Sigmoid colon (tissue), 7 donors: ENCODE measurements around the gene PRMT7. TPM values are rescaled to one million over a fixed set of nuclear protein-coding genes. Genes with fewer than 3 reads are reported as not detected.

ENCODE experiments used
- DNase-seq: peaks from one replicate; pipeline ENCODE4 v3.0.0-alpha.2; 2019
- H3K27ac ChIP-seq, 4 donors: fragments of 200-600 bp; sonication (generic); one replicate each; pipeline ENCODE4 v1.5.1; 2016 to 2019; ENCODE audit warnings: mild to moderate bottlenecking in 1 of 4
- H3K27me3 ChIP-seq, 3 donors: fragments of 200-600 bp; sonication (generic); one replicate each; pipeline ENCODE4 v1.5.1; 2019; ENCODE audit warnings: mild to moderate bottlenecking in 1 of 3
- H3K36me3 ChIP-seq, 4 donors: fragments of 200-600 bp; sonication (generic); one replicate each; pipeline ENCODE4 v1.5.1; 2016 to 2019
- H3K4me1 ChIP-seq, 4 donors: fragments of 200-600 bp; sonication (generic); one replicate each; pipeline ENCODE4 v1.5.1; 2017 to 2019
- H3K4me3 ChIP-seq, 4 donors: fragments of 200-600 bp; sonication (generic); one replicate each; pipeline ENCODE4 v1.5.1; 2017 to 2019; ENCODE audit warnings: mild to moderate bottlenecking in 2 of 4, moderate library complexity in 1 of 4
- H3K9me3 ChIP-seq, 4 donors: fragments of 200-600 bp in 3 of 4; sonication (generic) in 3 of 4; one replicate each; pipeline versions ENCODE4 v1.5.1 to v1.6.1; 2013 to 2019
- CTCF ChIP-seq, 4 experiments: fragments of 450-650 bp in 3 of 4; fragments of 200-600 bp in 1 of 4; IDR thresholded peaks; one replicate each; pipeline ENCODE4 v1.5.1; 2016 to 2019; ENCODE audit warnings: antibody characterized with exemption in 4 of 4, mild to moderate bottlenecking in 3 of 4, moderate library complexity in 2 of 4
- EP300 ChIP-seq, 4 donors: sonication (generic); formaldehyde crosslinking; IDR thresholded peaks; one replicate each; pipeline ENCODE4 v1.6.1; 2017; ENCODE audit warnings: antibody characterized with exemption in 4 of 4
- POLR2A ChIP-seq, 2 donors: fragments of 450-650 bp; IDR thresholded peaks; one replicate each; pipeline ENCODE4 v1.6.1; 2016; ENCODE audit warnings: antibody characterized with exemption in 2 of 2, mild to moderate bottlenecking in 2 of 2, moderate library complexity in 2 of 2
- POLR2AphosphoS5 ChIP-seq, 4 donors: sonication (generic); formaldehyde crosslinking; IDR thresholded peaks; one replicate each; pipeline ENCODE4 v1.6.1; 2017; ENCODE audit warnings: antibody characterized with exemption in 4 of 4
- WGBS, 2 donors: extraction: QIAGEN DNeasy Blood & Tissue Kit; methylation state at CpG; one replicate each; pipeline ENCODE4 v1.1.7; 2013; 5-methylcytosine and 5-hydroxymethylcytosine counted together
- intact Hi-C: fragments of 100-400 bp; cut with DNase I; formaldehyde crosslinking; loops from one replicate; pipeline ENCODE4 v1.15.1; 2023
- polyA plus RNA-seq, 3 donors: library from polyadenylated mRNA; stranded (reverse); fragments of 200-250 nt; gene quantifications; one replicate each; pipeline ENCODE4 v1.2.3, GENCODE V29; 2013
- total RNA-seq, 4 donors: library from RNA; depleted of rRNA; stranded (reverse); fragments of >200 nt; gene quantifications; one replicate each; pipeline ENCODE4 v1.1.0, GENCODE V29; 2016
- donor health status: healthy with polysubstance abuse.
- donor health status: Bipolar disorder and iron deficiency.
- donor health status: healthy.

PRMT7 gene
- total and polyA plus RNA-seq, 7 donors: 12.0 to 51.0 (median 40.7) TPM

GRCh38 chr16:68384288-68385161 is 73.7 kb downstream of the PRMT7 start:
- DNase-seq: no peak
- no peaks in the 10 kb centered on the region for H3K4me1 ChIP-seq
- H3K9me3 ChIP-seq: no peaks in the 10 kb centered on the region
- 68 to 74% methylated on average over 7 of the region's 7 CpGs for WGBS, 2 donors
- no peak overlapping the region for H3K4me3 ChIP-seq
- no peak overlapping the region for H3K27ac ChIP-seq
- no peak for TF ChIP-seq CTCF (IDR thresholded peaks at IDR 0.05)
- no peak for TF ChIP-seq POLR2AphosphoS5 (IDR thresholded peaks at IDR 0.05)
- TF ChIP-seq POLR2A (IDR thresholded peaks at IDR 0.05): no peak
- no peak for TF ChIP-seq EP300 (IDR thresholded peaks at IDR 0.05)
- intact Hi-C loops: no loop called here
- H3K27me3 ChIP-seq: no peaks in the 10 kb centered on the region
- H3K36me3 ChIP-seq: no peaks in the 10 kb centered on the region

- DNase-seq: no peak
- no peaks in the 10 kb centered on the region for H3K9me3 ChIP-seq
- TF ChIP-seq POLR2A (IDR thresholded peaks at IDR 0.05): no peak
- no peak for TF ChIP-seq CTCF (IDR thresholded peaks at IDR 0.05)
- TF ChIP-seq EP300 (IDR thresholded peaks at IDR 0.05): no peak
- TF ChIP-seq POLR2AphosphoS5 (IDR thresholded peaks at IDR 0.05): no peak
- H3K36me3 ChIP-seq: no peaks in the 10 kb centered on the region
- WGBS, 2 donors: 74 to 76% methylated on average over 6 of the region's 6 CpGs
- H3K27me3 ChIP-seq: no peaks in the 10 kb centered on the region
- no peaks in the 10 kb centered on the region for H3K4me1 ChIP-seq
- H3K4me3 ChIP-seq: no peak overlapping the region
- no peak overlapping the region for H3K27ac ChIP-seq
- intact Hi-C loops: no loop called here
Observed at GRCh38 chr16:68385371-68385770, 74.6 kb downstream of the PRMT7 start.

- Histone ChIP-seq H3K27ac (peak overlapping the region in 1 of 4 donors; percentile 18), H3K36me3 (no peaks in the 10 kb centered on the region), H3K27me3 (no peaks in the 10 kb centered on the region), H3K4me3 (no peak overlapping the region), H3K4me1 (no peaks in the 10 kb centered on the region), H3K9me3 (no peaks in the 10 kb centered on the region)
- intact Hi-C loops: no loop called here
- TF ChIP-seq POLR2A (IDR thresholded peaks at IDR 0.05) (peak in 1 of 2 donors; percentile 48), EP300 (IDR thresholded peaks at IDR 0.05) (no peak), POLR2AphosphoS5 (IDR thresholded peaks at IDR 0.05) (peak in 1 of 4 donors; percentile 16)
- 14 to 67% methylated on average over 14 of the region's 14 CpGs for WGBS, 2 donors
- DNase-seq: no peak
Observed at GRCh38 chr16:68386628-68387027, 75.8 kb downstream of the PRMT7 start.

GRCh38 chr16:68387301-68387700 is 76.5 kb downstream of the PRMT7 start:
- TF ChIP-seq CTCF (IDR thresholded peaks at IDR 0.05): no peak
- TF ChIP-seq EP300 (IDR thresholded peaks at IDR 0.05): no peak
- no peak for TF ChIP-seq POLR2AphosphoS5 (IDR thresholded peaks at IDR 0.05)
- TF ChIP-seq POLR2A (IDR thresholded peaks at IDR 0.05): no peak
- Histone ChIP-seq H3K4me1 (no peaks in the 10 kb centered on the region), H3K9me3 (no peaks in the 10 kb centered on the region), H3K27ac (peak overlapping the region in 1 of 4 donors; percentile 18), H3K36me3 (no peaks in the 10 kb centered on the region), H3K4me3 (no peak overlapping the region), H3K27me3 (no peaks in the 10 kb centered on the region)
- 20 to 73% methylated on average over 9 of the region's 9 CpGs for WGBS, 2 donors
- DNase-seq: no peak
- intact Hi-C loops: no loop called here

- Histone ChIP-seq H3K27ac (no peak overlapping the region), H3K36me3 (no peaks in the 10 kb centered on the region), H3K9me3 (no peaks in the 10 kb centered on the region), H3K4me3 (no peak overlapping the region), H3K4me1 (no peaks in the 10 kb centered on the region), H3K27me3 (no peaks in the 10 kb centered on the region)
- WGBS, 2 donors: 45 to 78% methylated on average over 3 of the region's 3 CpGs
- intact Hi-C loops: no loop called here
- DNase-seq: no peak
- TF ChIP-seq POLR2AphosphoS5 (IDR thresholded peaks at IDR 0.05) (no peak), POLR2A (IDR thresholded peaks at IDR 0.05) (no peak), CTCF (IDR thresholded peaks at IDR 0.05) (no peak), EP300 (IDR thresholded peaks at IDR 0.05) (no peak)
Observed at GRCh38 chr16:68388124-68388523, 77.3 kb downstream of the PRMT7 start.
